Iris pigment epithelial cell (primary cell): ENCODE results near the gene EPHB1.

Experiments used
- DNase-seq: peaks from one replicate; pipeline ENCODE4 v3.0.0-alpha.2; 2011; ENCODE audit warnings: low read depth

The EPHB1 gene

DNA sequence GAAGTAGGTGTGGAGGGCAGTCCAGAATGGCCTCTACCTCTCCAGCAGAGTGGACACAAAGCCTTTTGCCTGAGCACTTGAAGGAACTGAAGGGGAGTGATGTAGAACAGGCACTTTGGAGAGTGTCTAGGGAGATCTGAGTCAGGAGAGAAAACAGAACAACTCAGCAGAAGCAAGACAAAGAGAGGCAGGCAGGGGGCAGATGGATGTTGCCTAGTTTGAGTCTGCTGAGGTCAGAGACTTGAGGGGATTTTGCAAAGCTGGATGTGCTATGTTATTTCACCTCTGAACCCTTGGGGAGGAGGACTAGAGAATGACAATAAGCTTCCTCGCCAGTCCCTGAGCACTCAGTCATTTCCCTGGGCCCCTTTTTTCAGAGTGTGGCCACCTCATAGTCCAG lies 366.4 kb downstream of the EPHB1 start:
- DNase-seq = no peak

DNA sequence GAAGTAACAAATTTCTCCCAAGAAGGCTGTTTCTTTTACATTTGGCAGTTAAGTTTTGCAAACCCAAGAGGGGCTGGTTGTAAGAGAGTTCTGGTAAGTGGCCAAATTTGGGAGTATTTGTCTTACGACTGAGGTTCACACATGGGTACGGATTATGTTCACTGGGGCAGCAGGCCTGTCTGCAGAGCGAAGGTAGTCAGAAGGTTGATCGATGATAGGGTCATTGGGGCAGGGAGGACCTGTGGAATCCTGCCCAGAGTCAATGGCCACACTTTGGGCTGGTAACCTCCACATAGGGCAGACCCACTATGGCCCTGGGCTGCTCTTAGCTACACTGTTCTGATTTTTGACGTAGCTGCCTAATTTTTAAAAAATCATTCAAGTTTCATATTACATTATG lies 368.6 kb downstream of the EPHB1 start:
- no peak for DNase-seq

DNA sequence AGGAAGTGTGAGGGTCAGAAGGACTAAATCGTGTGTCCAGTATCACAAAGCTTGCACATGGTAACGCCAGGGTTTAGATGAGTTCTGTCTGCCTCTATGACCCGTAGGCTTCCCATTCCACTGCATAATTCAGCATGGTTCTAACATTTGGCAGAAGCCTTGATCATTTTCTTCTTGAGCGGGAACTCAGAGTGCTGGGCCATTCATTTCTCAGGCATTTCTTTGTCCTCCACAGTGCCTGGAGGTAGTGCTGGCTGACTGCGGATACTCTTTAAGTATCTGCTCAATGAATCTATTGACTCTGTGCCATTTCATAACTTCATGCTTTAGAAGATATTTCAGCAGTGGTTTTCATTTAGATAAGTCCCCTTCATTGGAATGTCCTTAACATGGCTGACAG lies 370.2 kb downstream of the EPHB1 start:
- no peak for DNase-seq

DNA sequence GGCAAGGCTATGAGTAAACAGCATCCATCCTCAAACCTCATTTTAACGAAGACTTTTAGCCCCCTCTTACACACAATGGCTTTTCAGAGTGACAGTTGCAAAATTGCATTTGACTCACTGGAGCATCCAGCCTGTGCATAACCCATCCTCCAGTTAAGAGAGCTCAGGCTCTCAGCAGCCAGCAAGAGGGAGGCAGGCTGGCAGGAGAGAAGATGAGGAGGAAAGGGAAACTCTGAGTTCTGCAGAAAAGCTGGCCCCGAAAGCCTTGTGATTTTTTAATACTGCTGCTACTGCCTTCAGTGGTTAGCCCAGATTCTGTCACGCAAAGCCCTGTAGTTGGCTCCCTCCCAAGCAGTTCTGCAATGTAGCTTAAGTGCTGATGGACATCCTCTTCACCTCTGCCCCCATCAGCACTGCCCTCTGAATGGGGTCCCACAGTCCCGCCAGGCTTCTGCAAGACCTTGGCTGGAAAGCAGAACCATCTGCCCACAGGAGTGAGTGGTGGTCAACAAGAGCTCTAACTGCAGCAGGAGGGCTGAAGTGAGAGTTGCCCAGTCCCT lies 371.3 kb downstream of the EPHB1 start:
- no peak for DNase-seq

GRCh38 chr3:135168822-135169221 lies 373.8 kb downstream of the EPHB1 start:
- DNase-seq = no peak

DNA sequence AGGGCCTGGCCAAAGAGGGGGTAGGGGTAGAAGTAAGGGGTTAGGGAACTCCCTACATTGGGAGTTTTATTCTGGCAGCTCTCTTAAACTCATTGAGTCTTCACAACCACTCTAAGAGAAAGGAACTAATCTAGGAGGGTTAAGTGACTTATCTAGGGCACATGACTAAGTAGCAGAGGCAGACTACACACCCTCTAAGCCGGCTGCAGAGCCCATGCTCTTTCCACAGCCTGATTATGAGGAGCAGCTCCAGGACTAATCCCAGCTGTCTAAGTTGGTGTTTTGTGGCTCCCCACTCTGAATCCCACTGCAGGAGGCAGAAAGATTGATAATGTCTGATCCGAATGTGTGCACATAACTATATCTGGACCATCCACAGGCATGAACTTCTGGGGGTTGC lies 374.6 kb downstream of the EPHB1 start:
- DNase-seq = no peak

DNA sequence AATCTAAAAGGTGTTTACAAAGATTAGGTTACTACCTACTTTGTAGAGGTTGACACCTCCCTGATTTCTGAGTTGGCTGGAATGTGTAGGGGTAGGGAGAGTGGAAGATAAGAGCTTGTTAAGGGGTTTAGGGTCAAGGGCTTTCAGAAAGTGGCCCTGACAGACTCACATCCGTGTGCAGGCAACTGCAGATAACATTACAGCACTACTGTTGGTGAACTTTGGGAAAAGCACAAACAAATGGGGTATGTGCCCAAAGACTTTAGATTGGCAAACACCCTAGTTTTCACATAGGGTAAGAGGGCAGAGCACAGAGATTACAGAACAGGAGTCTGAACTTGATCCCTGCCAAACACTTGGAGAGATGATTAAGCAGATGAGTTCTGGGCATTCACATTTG lies 375.7 kb downstream of the EPHB1 start:
- DNase-seq = no peak

DNA sequence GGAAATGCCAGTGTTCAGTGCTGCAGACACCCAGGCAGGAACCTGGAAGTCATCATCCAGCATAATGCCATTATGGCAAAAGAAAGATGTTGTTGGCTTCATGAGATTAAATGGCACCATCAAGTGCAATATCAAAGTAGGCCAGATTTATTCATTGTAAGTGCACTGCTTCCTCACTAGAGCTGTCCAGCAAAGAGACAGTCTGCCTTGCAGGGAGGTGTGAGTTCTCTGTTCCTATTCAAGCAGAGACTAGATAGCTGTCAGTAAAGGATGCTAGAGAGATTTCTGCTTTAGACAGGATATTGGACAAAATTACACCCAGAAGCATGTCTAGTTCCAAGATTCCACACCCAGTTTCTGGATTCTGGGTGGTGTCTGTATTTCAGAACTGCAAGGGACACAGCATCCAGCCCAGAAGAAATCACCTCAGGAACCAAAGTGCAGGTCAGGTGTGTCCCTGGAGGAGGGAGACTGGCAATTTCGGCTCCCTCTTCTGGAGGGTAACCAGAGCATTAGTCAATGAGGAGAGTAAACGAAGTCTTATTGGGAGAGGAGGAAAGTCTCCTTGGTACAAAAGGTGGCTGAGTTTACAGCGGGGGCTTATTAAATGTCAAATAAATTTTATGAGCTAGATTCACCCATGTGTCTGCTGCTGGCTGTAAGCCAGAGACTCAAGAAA lies 377.3 kb downstream of the EPHB1 start:
- DNase-seq = no peak

DNA sequence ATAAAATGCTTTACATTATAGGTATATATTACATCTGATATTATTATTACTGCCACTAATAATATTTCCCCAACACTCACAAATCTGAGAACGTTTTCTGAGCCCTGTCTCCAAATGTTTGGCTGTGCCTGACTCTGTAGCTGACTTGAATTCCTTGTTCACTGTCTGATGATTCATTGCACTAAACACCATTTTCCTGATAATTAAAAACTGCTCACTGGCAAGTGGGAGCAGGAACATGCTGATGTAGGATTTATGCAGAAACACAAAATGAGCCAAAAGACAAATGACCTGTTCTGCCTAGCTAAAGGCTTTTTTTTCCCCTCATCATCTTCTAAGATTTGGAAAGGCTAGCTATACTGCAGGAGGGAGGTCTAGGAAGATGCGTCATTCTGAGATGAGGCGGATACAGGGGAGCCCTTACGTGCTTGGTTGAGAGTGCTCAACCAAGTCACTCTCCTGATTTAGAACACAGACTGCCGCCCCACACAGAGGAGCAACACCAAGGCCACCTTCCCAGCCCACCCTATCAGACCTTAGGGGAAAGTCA lies 380.7 kb downstream of the EPHB1 start:
- no peak for DNase-seq

GRCh38 chr3:135176881-135177280 lies 381.8 kb downstream of the EPHB1 start:
- no peak for DNase-seq

DNA sequence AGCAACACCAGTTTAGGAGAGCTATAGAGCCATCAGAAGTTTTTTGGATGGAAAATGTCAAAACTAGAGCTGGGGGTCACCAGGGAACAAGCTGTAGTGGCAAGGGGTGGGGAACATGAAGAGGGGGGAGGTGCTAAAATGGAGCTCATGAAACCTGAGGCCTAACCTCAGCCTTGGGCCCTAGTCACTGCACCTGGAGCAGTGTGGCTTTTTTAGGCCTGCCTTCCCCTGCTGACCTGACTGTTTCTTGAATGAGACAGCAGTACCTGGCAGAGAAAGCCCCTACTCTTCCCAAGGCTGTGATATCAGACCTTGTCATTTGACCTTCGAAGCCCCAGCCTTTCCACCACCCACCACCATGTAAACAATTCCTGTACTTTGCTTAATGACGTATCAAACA lies 383.5 kb downstream of the EPHB1 start:
- DNase-seq = no peak

- no peak for DNase-seq
These were observed 386.3 kb downstream of the EPHB1 start for GRCh38 chr3:135181408-135181807.

DNA sequence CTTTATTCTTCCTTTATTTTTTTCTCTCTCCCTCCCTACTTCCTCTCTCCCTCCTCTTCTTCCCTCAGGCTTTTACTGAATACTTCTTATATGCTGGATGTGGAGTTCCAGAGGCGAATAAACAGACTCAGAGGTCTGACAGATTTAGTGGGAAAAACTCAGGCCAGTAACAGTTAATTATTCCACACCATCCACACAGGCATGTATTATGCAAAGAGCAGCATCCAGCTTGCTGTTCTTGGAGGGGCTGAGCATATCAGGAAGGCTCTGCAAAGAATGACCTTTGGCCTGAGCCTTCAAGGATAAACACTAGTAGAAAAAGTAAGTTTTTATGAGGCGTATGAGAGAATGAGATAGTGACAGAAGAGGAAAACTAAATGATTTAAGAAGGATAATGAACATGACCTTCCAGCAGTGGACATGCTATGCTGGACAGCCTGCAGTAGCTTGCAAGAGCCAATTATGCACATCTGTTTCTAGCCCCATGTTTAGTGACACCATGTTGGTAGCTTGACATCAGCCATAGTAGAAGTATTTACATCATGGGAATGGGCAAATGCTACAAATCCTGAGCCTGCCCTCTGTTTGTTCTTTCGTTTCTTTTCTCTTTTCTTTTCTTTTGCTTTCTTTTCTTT lies 387.4 kb downstream of the EPHB1 start:
- no peak for DNase-seq

- DNase-seq = no peak
These were observed 395.6 kb downstream of the EPHB1 start for GRCh38 chr3:135190658-135191057.

DNA sequence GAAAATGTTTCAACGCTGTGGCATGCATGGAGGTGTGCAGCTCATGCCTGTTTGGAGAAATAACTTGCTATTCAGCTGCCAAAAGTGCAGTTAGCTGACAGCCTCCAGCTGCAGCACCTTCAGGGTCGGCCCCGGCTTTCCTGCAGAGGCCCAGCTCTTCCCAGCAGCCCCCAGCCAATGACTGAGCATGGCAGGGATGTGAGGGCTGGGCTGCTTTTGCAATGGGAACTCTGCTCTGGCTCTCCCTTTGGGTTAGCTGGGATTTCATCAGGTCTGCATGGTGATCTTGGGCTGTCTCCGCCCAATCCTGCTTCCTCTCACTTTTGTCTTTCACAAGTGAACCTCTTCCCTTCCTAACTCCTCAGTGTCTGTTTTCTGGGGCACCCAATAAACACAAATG lies 396.6 kb downstream of the EPHB1 start:
- DNase-seq = no peak

GRCh38 chr3:135192929-135193328 lies 397.9 kb downstream of the EPHB1 start:
- DNase-seq = no peak

DNA sequence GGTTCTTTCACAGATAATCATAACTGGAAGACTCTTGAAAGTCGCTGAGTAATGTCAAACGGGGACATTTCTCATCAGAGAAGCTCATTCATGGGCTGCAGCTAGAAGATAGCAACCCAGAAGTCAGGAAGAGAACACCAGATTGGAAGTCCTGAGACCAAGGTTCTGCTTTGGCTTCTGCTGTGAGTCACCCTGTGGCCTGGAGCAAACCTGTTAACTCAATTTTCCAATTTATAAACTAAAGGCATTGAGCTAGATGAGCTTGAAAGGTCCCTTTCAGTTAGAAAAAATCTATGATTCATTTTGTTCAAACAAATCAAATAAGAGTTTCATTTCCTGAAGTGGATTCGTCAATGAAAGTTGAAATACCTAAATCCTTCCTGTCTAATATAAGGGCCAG lies 402.2 kb downstream of the EPHB1 start:
- no peak for DNase-seq

DNA sequence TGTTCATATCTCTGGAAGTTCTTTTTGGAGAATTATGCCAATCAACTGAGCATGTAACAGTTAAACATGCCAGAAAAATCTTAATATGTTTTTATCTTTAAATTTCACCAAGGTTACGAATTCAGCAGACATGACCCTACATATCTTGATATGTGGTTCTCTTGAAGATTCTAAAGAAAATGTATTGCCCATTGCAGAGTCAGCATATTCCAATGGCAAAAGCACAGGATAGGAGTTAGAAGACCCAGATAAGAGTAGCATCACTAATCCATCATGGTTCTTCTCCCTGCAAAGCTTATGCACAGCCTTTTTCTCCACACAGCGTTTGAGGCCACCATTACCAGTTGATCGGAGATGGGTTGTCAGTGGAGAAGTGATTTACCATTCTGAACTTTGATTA lies 402.8 kb downstream of the EPHB1 start:
- DNase-seq = no peak

DNA sequence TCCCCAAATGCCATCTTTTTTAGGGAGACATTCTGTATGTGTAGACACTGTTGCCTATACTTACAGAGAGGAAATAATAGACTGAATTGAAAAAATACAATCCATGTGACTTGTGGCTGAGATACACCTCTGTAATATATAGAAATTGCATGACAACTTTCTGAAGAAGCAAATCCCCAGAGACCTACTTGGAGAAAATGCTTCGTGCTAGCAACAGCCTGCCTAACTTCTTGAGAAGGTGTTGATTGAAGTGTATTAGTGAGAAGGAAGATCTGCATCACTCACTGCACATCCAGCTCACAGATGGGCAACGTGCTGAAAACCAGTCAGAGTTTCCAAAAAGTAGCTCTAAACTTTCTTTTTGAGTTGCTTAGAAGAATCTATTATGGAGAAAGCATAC lies 404.1 kb downstream of the EPHB1 start:
- no peak for DNase-seq

DNA sequence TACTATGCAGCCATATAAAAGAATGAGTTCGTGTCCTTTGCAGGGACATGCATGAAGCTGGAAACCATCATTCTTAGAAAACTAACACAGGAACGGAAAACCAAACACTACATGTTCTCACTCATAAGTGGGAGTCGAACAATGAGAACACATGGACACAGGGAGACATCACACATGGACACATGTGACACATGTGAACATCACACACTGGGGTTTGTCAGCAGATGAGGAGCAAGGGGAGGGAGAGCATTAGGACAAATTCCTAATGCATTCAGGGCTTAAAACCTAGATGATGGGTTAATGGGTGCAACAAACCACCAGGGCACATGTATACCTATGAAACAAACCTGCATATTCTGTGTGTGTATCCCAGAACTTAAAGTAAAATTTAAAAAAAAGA lies 408.0 kb downstream of the EPHB1 start:
- DNase-seq = no peak

DNA sequence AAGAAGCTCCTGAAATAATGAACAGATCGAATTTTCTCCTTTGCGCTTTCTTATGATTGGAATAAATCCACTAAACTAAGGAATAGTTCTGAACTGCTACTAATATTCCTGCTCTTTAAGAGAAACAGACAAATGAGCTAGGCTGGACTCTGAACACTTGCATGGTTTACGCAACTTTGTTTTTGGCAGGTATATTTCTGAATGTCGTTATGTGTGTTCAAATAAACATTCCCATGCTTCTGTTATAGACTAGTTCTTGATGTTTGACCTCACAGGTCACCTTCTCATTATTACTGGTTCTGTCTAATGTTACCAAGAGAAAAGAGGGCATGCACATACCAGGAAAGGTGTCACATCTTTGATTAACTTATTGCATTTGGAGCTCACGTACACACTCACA lies 418.2 kb downstream of the EPHB1 start:
- no peak for DNase-seq

- no peak for DNase-seq
These were observed 418.8 kb downstream of the EPHB1 start for GRCh38 chr3:135213822-135214221.

GRCh38 chr3:135214400-135214799 lies 419.3 kb downstream of the EPHB1 start:
- DNase-seq = no peak

DNA sequence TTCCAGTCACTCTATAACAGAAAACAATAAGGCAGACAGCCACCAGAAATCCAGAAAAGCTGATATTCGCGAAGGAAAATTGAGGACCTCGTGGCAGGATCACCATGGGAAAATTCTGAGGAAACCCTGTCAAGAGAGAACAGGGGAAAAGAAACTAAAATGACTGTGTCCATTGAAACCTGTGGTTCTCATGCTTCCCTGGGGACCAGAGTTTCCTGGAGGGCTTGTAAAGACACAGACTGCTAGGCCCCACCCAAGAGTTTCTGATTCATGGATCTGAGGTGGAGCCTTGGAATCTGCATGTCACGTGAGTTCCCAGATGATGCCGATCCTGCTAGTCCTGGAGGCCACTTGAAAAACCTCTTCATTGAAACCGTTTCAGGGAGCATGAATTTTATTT lies 420.5 kb downstream of the EPHB1 start:
- DNase-seq = no peak
